Chondrocyte (in vitro differentiated cells): ENCODE results near the gene TRABD2B. TPM values are rescaled to one million over a fixed set of nuclear protein-coding genes. Genes with fewer than 3 reads are reported as not detected.
A peak's percentile ranks its signal among the peaks of the same experiment; 100 is the strongest.

ENCODE experiments used
- DNase-seq: peaks from one replicate; pipeline ENCODE4 v3.0.0; 2021; ENCODE audit warnings: mixed read lengths, low spot score
- H3K27ac Mint-ChIP-seq: one replicate; pipeline ENCODE4 v1.8.0; 2021; ENCODE audit warnings: mild to moderate bottlenecking, moderate library complexity, mixed read lengths; ENCODE audit not compliant: unreplicated experiment
- H3K27me3 Mint-ChIP-seq: 2 replicates; pipeline ENCODE4 v1.8.0; 2021; ENCODE audit warnings: low read depth, mixed read lengths
- H3K36me3 Mint-ChIP-seq: 2 replicates; pipeline ENCODE4 v1.8.0; 2021; ENCODE audit warnings: low read depth, mixed read lengths
- H3K4me1 Mint-ChIP-seq: 2 replicates; pipeline ENCODE4 v1.8.0; 2021; ENCODE audit warnings: low read depth, mild to moderate bottlenecking, mixed read lengths
- H3K4me3 Mint-ChIP-seq: one replicate; pipeline ENCODE4 v1.8.0; 2021; ENCODE audit warnings: mild to moderate bottlenecking, moderate library complexity, mixed read lengths; ENCODE audit not compliant: unreplicated experiment
- H3K9me3 Mint-ChIP-seq: 2 replicates; pipeline ENCODE4 v1.8.0; 2021; ENCODE audit warnings: low read depth, mixed read lengths
- CTCF ChIP-seq: fragments of 200-600 bp; sonication (generic); IDR thresholded peaks from 2 replicates; pipeline ENCODE4 v1.5.0; 2021; ENCODE audit warnings: antibody characterized with exemption, mild to moderate bottlenecking, moderate library complexity
- total RNA-seq: library from RNA; stranded (reverse); gene quantifications from 3 replicates; pipeline ENCODE4 v1.2.1, GENCODE V29; 2021

Gene TRABD2B
- total RNA-seq, 1 donor from 2014 or later: 0.90 TPM

- Mint-ChIP-seq H3K36me3 (no peaks in the 10 kb centered on the region), H3K4me3 (no peak overlapping the region), H3K27ac (no peak overlapping the region), H3K4me1 (no peaks in the 10 kb centered on the region), H3K9me3 (no peaks in the 10 kb centered on the region), H3K27me3 (peaks cover 42% of the 10 kb centered on the region)
- no peak for TF ChIP-seq CTCF
- no peak for DNase-seq
Observed at GRCh38 chr1:47975302-47975921, 21.8 kb downstream of the TRABD2B start.

GRCh38 chr1:47972864-47973432 is 24.2 kb downstream of the TRABD2B start:
- TF ChIP-seq CTCF: peak; percentile 55
- no peaks in the 10 kb centered on the region for H3K36me3 Mint-ChIP-seq
- H3K9me3 Mint-ChIP-seq: no peaks in the 10 kb centered on the region
- peaks cover 38% of the 10 kb centered on the region for H3K27me3 Mint-ChIP-seq
- no peak for DNase-seq
- H3K27ac Mint-ChIP-seq: no peak overlapping the region
- no peak overlapping the region for H3K4me3 Mint-ChIP-seq
- H3K4me1 Mint-ChIP-seq: peaks cover 3% of the 10 kb centered on the region

- Mint-ChIP-seq H3K36me3 (no peaks in the 10 kb centered on the region), H3K4me3 (no peak overlapping the region), H3K27me3 (peaks cover 34% of the 10 kb centered on the region), H3K4me1 (peaks cover 3% of the 10 kb centered on the region), H3K27ac (no peak overlapping the region), H3K9me3 (no peaks in the 10 kb centered on the region)
- no peak for DNase-seq
- TF ChIP-seq CTCF: no peak
Observed at GRCh38 chr1:47971385-47972160, 25.6 kb downstream of the TRABD2B start.

GRCh38 chr1:47970882-47971281 is 26.3 kb downstream of the TRABD2B start:
- no peak for TF ChIP-seq CTCF
- H3K36me3 Mint-ChIP-seq: no peaks in the 10 kb centered on the region
- DNase-seq: no peak
- H3K27me3 Mint-ChIP-seq: peaks cover 27% of the 10 kb centered on the region
- no peaks in the 10 kb centered on the region for H3K9me3 Mint-ChIP-seq
- no peak overlapping the region for H3K27ac Mint-ChIP-seq
- no peak overlapping the region for H3K4me3 Mint-ChIP-seq
- H3K4me1 Mint-ChIP-seq: peaks cover 3% of the 10 kb centered on the region

GRCh38 chr1:47969478-47969877 is 27.7 kb downstream of the TRABD2B start:
- peaks cover 3% of the 10 kb centered on the region for H3K4me1 Mint-ChIP-seq
- H3K27ac Mint-ChIP-seq: no peak overlapping the region
- H3K36me3 Mint-ChIP-seq: no peaks in the 10 kb centered on the region

More at GRCh38 chr1:47969478-47969877, 27.7 kb downstream of the TRABD2B start:
- no peak for TF ChIP-seq CTCF
- DNase-seq: no peak
- Mint-ChIP-seq H3K27me3 (peaks cover 23% of the 10 kb centered on the region), H3K9me3 (no peaks in the 10 kb centered on the region), H3K4me3 (no peak overlapping the region)
